GM21723 (cell line): ENCODE data around the gene LOXHD1.

Source experiments
- ATAC-seq: cut with Tn5 transposase; IDR thresholded peaks from one replicate; pipeline ENCODE4 v1.9.1; 2021; ENCODE audit warnings: mild to moderate bottlenecking, moderate library complexity; ENCODE audit not compliant: unreplicated experiment

Gene LOXHD1

DNA sequence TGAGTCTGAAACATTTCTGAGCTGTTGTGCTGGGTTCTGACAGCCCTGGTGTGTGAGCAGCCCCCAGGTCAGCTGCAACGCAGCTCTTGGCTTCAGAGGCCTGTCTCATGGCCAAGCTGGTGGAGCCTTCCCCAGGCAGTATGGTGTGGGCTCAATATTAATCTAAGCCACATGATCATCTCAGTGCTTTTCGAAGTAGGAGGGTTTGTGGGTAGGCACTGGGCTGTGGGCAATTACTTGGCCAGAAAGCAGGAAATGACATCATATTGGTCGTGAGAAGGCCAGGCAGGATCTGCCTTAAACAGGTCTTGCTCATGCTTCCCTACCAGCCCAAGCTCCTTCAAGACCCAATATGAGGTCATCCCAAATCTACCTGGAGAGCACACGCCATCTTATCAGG is 26.9 kb downstream of the LOXHD1 start:
- ATAC-seq, result no peak

GRCh38 chr18:46629361-46629760 is 27.7 kb downstream of the LOXHD1 start:
- no peak for ATAC-seq

DNA sequence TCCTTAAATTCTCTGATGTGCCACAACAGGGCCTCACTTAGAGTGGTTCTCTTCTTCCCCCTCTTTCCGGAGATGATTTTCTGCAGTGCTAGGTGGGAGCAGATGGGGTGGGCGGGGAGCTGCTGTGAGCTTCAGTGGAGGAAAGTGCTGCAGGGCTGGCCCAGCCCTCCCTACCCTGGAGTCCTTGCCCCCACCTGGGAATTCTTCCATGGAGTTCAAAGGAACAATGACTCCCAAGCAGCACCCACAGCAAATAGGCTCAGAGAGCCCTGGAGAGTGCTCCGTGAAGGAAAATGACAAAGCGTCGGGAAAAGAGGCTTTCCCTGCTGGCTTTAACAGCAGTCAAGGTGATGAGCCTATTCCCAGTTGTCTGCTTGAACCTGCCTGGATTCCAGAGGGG is 28.8 kb downstream of the LOXHD1 start:
- ATAC-seq, result no peak

- no peak for ATAC-seq
Measured at GRCh38 chr18:46627136-46627535, 29.9 kb downstream of the LOXHD1 start.

- ATAC-seq, result no peak
Measured at GRCh38 chr18:46625069-46625468, 32.0 kb downstream of the LOXHD1 start.

DNA sequence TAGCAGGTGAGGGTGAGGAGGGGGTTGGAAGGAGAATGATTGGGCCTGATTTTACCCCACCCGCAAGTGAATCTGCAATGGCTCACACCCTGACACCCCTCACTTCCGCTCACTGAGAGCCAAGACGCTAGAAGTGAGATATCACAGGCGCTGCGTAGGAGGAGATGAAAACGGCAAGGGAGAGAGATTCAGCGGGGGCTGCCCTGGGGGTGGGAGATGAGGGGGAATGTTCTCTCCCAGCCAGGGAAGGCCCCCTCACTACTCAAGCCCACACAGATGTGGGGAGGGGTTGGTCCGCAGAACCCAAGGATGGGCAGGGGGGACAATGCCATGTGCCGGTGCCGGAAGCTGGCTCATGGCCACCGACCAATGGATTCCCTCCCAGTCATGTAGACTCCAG is 32.9 kb downstream of the LOXHD1 start:
- ATAC-seq, result no peak

- no peak for ATAC-seq
Measured at GRCh38 chr18:46623541-46623940, 33.5 kb downstream of the LOXHD1 start.

DNA sequence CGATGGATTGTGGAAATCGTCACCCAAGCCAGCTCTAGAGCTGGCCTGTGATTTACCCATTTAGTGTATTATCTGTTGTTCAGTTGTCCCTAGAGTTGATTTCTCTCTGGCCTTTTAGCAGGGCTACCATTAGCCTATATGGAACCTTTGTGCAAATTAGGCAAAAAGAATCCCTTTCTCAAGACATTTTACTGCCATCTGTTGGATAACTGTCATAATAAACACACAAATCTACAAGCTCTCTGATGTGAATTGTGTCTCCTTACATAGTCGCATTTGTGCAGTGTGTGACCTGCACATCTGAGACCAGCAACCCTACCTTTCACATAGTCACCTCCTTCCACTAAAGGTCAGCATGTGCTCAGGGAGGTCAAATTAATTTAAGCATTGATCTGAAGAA is 34.0 kb downstream of the LOXHD1 start:
- no peak for ATAC-seq

GRCh38 chr18:46622451-46622850 is 34.6 kb downstream of the LOXHD1 start:
- no peak for ATAC-seq

DNA sequence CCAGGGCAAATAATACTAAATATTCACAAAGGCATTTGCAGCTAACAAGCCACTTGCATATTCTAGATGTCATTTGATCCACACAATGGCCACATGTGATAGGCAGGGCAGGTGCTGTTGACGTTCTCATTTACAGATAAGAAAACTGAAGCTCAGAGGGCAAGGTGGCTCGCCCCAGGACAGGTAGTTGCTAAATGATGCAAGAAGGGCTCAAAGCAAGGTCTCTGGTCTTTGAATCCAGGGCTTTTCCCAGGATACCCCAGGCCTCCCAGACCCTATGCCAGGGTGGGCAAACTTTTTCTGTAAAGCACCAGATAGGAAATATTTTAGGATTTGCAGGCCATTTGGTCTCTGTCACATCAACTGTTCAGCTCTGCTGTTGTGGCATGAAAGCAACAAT is 35.1 kb downstream of the LOXHD1 start:
- no peak for ATAC-seq

DNA sequence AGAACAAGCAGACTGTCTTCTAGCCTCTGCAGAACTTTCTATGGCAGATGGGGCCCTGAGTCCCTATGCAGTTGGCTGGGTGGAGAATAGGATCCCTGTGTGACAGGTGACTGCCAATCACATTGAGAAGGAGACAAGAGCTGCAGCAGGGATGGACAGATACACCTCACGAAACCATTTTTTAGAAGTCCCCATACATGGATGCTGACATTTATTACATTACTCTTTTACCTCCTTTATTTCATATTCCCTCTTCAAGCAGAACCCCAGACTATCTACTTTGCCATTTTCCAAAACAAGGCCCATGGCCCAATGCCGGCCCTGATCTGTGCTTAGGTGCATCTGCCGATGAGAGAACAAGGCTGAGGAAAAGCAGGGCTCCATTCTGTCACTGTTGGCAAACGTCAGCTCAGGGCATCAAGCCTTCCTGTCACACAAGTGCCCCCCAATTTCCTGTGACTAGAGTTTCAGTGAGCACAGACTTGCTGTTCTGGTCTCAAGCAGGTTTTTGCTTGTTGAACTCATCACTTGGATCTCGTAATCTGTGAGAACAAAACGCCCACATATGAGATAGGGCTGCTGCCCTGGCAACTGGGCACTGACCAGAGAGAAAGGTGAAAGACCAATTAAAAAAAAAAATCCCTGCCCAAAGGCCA is 35.8 kb downstream of the LOXHD1 start:
- ATAC-seq, result no peak

GRCh38 chr18:46619559-46619958 is 37.5 kb downstream of the LOXHD1 start:
- ATAC-seq, result no peak

DNA sequence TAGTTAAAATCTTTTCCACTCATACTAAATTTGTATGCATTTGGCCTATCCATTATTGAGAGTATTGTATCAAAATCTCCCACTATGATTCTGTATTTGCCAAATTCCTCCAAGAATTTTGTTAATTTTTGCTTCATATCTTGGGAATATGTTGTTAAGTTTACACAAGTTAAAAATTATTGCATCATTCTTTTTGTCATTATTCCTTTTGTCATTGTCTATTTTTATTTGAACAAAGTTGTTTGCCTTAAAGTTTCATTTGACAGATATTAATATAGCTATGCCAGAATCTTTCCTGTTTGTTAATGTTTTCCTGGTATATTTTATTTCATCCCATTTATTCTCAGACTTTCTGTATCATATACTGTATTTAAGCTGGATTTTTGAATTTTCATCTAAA is 41.3 kb downstream of the LOXHD1 start:
- ATAC-seq, result no peak

DNA sequence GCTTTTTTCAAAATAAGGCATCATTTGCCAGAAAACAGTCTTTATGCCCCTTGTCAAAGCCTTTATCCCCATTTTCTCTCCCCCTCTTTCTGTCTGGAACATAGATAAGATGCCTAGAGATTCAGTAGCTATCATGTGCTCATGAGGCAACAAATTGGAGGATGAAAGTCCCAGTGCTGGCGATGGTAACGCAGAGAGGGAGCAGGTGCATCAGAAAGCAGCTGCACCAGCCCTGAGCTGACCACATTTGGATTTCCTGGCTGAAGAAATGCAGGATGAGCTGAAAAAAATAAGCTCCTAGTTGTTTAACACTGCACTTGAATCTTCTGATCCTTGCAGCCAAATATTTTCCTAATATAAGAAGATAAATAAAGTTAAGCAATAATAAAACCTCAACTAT is 48.0 kb downstream of the LOXHD1 start:
- no peak for ATAC-seq

DNA sequence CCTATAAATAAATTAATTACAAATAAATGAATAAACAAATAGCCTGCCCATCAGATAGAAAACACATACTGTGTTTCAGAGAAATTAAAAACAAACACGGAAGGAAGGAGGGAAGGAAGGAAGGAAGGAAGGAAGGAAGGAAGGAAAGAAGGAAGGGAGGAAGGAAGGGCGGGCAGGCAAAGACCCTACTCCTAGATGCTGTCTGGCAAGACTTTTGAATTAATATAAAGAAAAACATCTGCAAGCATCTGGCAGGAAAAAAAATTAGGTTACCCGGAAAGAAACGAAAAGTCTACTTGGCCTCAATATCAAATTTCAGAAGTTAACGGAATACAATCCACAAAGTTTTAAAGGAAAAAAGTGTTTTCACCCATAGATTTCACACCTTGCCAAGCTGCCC is 49.1 kb downstream of the LOXHD1 start:
- ATAC-seq, result no peak

DNA sequence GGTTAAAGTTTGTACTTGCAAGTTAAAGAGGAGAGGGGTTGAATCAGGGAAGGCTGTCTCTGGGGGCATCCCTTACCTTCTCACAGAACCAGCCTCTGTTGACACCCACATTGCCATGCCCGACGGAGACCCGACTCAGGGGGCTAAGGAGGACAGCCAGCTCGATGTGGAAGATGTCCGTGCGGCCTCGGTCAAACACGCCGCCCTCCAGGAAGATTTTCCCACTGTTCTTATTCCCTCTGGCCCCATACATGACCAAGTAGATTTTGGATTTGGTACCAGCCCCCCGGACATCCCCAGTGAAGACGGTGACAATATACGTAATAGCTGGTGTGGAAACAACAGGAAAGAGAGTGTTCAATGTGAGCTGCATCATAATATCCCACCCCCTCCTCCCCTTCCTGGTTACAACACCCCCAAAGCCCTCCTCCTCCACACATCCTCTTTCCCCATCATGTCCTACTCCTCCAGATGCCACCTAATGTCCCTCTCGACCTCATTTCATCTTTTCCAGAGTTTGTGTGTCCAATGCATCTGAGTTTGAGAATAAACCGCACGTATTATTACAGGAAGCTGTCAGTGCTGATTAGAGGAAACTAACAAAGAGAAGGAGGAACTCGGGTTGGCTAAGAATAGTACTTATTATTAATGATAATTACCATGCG is 55.7 kb downstream of the LOXHD1 start:
- no peak for ATAC-seq

DNA sequence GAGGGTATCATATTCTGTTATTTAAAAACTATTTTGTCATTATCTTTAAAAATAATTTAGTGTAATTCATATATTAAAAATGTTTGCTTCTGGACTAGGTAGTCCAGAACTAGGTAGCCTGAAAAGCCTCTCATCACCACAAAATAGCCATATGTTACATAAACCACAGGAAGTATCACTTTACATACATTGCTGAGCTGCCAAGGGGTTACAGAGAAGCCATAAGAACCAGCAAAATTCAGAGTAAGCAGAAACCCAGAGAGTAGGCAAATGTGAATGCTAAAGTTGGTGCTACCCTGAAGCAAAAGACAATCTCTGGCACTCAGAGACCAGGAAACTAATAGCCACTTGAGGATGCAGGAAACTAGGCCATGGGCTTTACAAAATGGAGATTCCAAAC is 60.9 kb downstream of the LOXHD1 start:
- no peak for ATAC-seq

DNA sequence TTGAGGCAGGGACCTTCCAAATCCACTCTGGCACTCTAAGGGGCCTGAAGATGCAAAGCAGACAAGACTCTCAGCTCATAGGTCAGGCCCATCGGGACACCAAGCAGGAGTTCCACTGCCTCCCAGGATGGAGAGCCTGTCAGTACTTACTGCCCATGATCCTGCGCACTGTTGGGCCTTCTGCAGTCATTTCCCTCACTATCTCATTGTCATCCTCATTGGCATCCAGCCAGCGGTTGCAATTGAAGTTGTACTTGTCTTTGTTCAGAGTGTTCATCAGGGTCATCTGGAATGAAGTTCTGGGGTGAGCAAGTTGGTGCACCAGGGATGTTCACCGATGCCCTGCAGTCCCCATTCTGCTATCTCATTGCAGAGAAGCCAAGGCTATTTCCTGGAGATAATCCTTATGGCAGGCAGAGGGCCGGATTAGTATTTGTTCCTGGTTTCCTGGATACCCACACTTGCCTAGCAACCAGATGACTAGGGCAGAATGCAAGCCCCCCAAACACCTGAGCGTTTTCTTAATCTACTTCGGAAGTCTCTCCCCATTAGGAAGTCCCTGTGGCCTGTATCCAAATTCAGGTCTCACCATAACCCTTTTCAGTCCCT is 65.1 kb downstream of the LOXHD1 start:
- ATAC-seq, result no peak

GRCh38 chr18:46590103-46590502 is 66.9 kb downstream of the LOXHD1 start:
- no peak for ATAC-seq

- ATAC-seq, result no peak
Measured at GRCh38 chr18:46588971-46589660, 67.9 kb downstream of the LOXHD1 start.

GRCh38 chr18:46587600-46587999 is 69.4 kb downstream of the LOXHD1 start:
- ATAC-seq, result no peak

GRCh38 chr18:46583711-46584110 is 73.3 kb downstream of the LOXHD1 start:
- no peak for ATAC-seq
